Endothelial cell of umbilical vein (primary cell): Measurements from ENCODE around the gene DMRT3. TPM values are rescaled to one million over a fixed set of nuclear protein-coding genes. Genes with fewer than 3 reads are reported as not detected.

Experiments used
- BruUV-seq: library from RNA; stranded (reverse); fragments of 400-500 nt; replicated peaks from 2 replicates; lab custom pipeline; 2021; lab: Mats Ljungman, UMichigan
- CTCF ChIA-PET: fragments of 300-600, 350-600 bp; sonication (Branson Sonifier 250); formaldehyde crosslinking; loops from one replicate; lab custom pipeline; 2021; ENCODE audit warnings: antibody characterized with exemption, inconsistent platforms; lab: Charles Lee
- POLR2A ChIA-PET: fragments of 300-600, 350-600 bp; sonication (Branson Sonifier 250); formaldehyde crosslinking; loops from one replicate; lab custom pipeline; 2021; ENCODE audit warnings: antibody characterized with exemption, inconsistent platforms; lab: Charles Lee
- DNase-seq: peaks from one replicate; pipeline ENCODE4 v3.0.0-alpha.2; 2011; ENCODE audit warnings: low read depth, low spot score
- FAIRE-seq: peaks from 2 replicates; lab custom pipeline; 2011; peaks lifted over from hg19 to GRCh38; lab: Jason Lieb, UNC
- H2AFZ ChIP-seq: 2 replicates; pipeline ENCODE4 v1.6.0; 2012; ENCODE audit warnings: low read depth, low read length, control low read depth, inconsistent platforms
- H3K27ac ChIP-seq: 2 replicates; pipeline ENCODE4 v1.5.1; 2011; ENCODE audit warnings: low read depth, mild to moderate bottlenecking, control low read depth, low read length, moderate library complexity; ENCODE audit not compliant: insufficient read depth
- H3K27me3 ChIP-seq, 2 experiments: 2 replicates each; pipeline versions ENCODE4 v1.6.0 to v1.6.1; 2011; ENCODE audit warnings: low read length in 2 of 2, mixed read lengths in 1 of 2; ENCODE audit not compliant: control insufficient read depth in 2 of 2, insufficient read depth in 2 of 2
- H3K36me3 ChIP-seq, 2 experiments: 2 replicates in 1 of 2; 3 replicates in 1 of 2; pipeline ENCODE4 v1.5.1; 2011; ENCODE audit warnings: low read length in 2 of 2, mild to moderate bottlenecking in 1 of 2, moderate library complexity in 1 of 2; ENCODE audit not compliant: control insufficient read depth in 2 of 2, insufficient read depth in 2 of 2; ENCODE audit errors: extremely low read depth in 1 of 2
- H3K4me1 ChIP-seq: 3 replicates; pipeline ENCODE4 v1.5.1; 2011; ENCODE audit warnings: mild to moderate bottlenecking, low read length; ENCODE audit not compliant: control insufficient read depth, insufficient read depth; ENCODE audit errors: extremely low read depth
- H3K4me2 ChIP-seq: 2 replicates; pipeline ENCODE4 v1.6.1; 2011; ENCODE audit warnings: low read length, control low read depth, mixed read lengths; ENCODE audit not compliant: insufficient read depth
- H3K4me3 ChIP-seq, 3 experiments: fragments of 200-600 bp in 1 of 3; sonication (generic), shearing (Covaris generic) in 1 of 3; replicated peaks in 1 of 3; 2 replicates each; pipeline ENCODE4 v1.5.1; 2011 to 2016; ENCODE audit warnings: control low read depth in 3 of 3, low read length in 3 of 3, mild to moderate bottlenecking in 2 of 3, inconsistent platforms in 1 of 3, low read depth in 1 of 3, moderate library complexity in 1 of 3; ENCODE audit not compliant: insufficient read depth in 1 of 3
- H3K79me2 ChIP-seq: 2 replicates; pipeline ENCODE4 v1.6.0; 2012; ENCODE audit warnings: low read length, inconsistent platforms; ENCODE audit not compliant: control insufficient read depth, insufficient read depth
- H3K9ac ChIP-seq: replicated peaks from 2 replicates; pipeline ENCODE3; 2011; ENCODE audit warnings: low read length, control low read depth; ENCODE audit not compliant: insufficient read depth; ENCODE audit errors: extremely low read depth
- H3K9me1 ChIP-seq: replicated peaks from 3 replicates; pipeline ENCODE4 v1.6.0; 2011; ENCODE audit warnings: mild to moderate bottlenecking, low read length; ENCODE audit not compliant: control insufficient read depth, insufficient read depth; ENCODE audit errors: extremely low read depth
- H3K9me3 ChIP-seq: replicated peaks from 2 replicates; pipeline ENCODE4 v1.5.1; 2012; ENCODE audit warnings: low read length, inconsistent platforms; ENCODE audit not compliant: control insufficient read depth, insufficient read depth
- H4K20me1 ChIP-seq: replicated peaks from 2 replicates; pipeline ENCODE3; 2011; ENCODE audit warnings: mild to moderate bottlenecking, low read length; ENCODE audit not compliant: control insufficient read depth, insufficient read depth; ENCODE audit errors: extremely low read depth
- CTCF ChIP-seq, 2 donors: IDR thresholded peaks; 1 replicate in 1 of 2; 2 replicates in 1 of 2; pipeline ENCODE4 v1.5.1; 2011; ENCODE audit warnings: low read length in 2 of 2, mild to moderate bottlenecking in 2 of 2, moderate library complexity in 2 of 2, control low read depth in 1 of 2, inconsistent platforms in 1 of 2, low read depth in 1 of 2; ENCODE audit not compliant: insufficient read depth in 1 of 2; ENCODE audit errors: extremely low read depth in 1 of 2
- EZH2 ChIP-seq: IDR thresholded peaks from 2 replicates; pipeline ENCODE4 v1.6.1; 2012; ENCODE audit warnings: borderline replicate concordance, low read depth, mild to moderate bottlenecking, moderate library complexity, low read length, inconsistent platforms; ENCODE audit not compliant: severe bottlenecking
- FOS ChIP-seq: IDR thresholded peaks from 2 replicates; pipeline ENCODE4 v1.6.1; 2011; ENCODE audit warnings: mild to moderate bottlenecking, low read length, moderate library complexity, borderline replicate concordance; ENCODE audit not compliant: insufficient read depth
- GATA2 ChIP-seq: IDR thresholded peaks from 2 replicates; pipeline ENCODE4 v1.7.0; 2011; ENCODE audit warnings: low read depth, mild to moderate bottlenecking, moderate library complexity, mixed read lengths, low read length; ENCODE audit not compliant: insufficient read length, insufficient read depth
- JUN ChIP-seq: IDR thresholded peaks from 2 replicates; pipeline ENCODE4 v1.6.1; 2011; ENCODE audit warnings: borderline replicate concordance, low read depth; ENCODE audit not compliant: insufficient read length, insufficient read depth
- MAX ChIP-seq: IDR thresholded peaks from 2 replicates; pipeline ENCODE4 v1.6.1; 2011; ENCODE audit not compliant: insufficient read depth, insufficient read length
- MYC ChIP-seq: IDR thresholded peaks from one replicate; pipeline ENCODE4 v1.6.1; 2011; ENCODE audit warnings: mild to moderate bottlenecking, low read depth, low read length
- POLR2A ChIP-seq: IDR thresholded peaks from 2 replicates; pipeline ENCODE4 v1.6.1; 2012; ENCODE audit warnings: low read depth, mild to moderate bottlenecking, control low read depth, low read length
- POLR2AphosphoS5 ChIP-seq: IDR thresholded peaks from 2 replicates; pipeline ENCODE4 v1.6.1; 2012; ENCODE audit warnings: low read depth, mild to moderate bottlenecking, control low read depth, low read length, moderate library complexity; ENCODE audit not compliant: insufficient read depth
- dilution Hi-C: fragments of 300-500 bp; cut with MboI; formaldehyde crosslinking; loops from one replicate; pipeline ENCODE4 v1.15.0; 2019; ENCODE audit warnings: low sequenced_read_pairs; ENCODE audit not compliant: extremely low pct_ligation_motif_present
- intact Hi-C: fragments of 100-400 bp; cut with micrococcal nuclease; formaldehyde crosslinking; loops from one replicate; pipeline ENCODE4 v1.10.0; 2022
- polyA plus RNA-seq, 4 experiments: library from polyadenylated mRNA; depleted of rRNA in 3 of 4; stranded (reverse) in 3 of 4; unstranded in 1 of 4; fragments of >200 nt; gene quantifications; 2 replicates each; pipeline versions ENCODE4 v1.2.1 to v1.2.3, GENCODE V29; 2011 to 2012; ENCODE audit warnings: missing spikeins in 1 of 4
- total RNA-seq: library from RNA; stranded (reverse); gene quantifications from 2 replicates; pipeline ENCODE4 v1.2.3, GENCODE V29; 2021

DMRT3 gene
- total and polyA plus RNA-seq, 2 donors (not counting 3 experiments of a cell fraction or from before 2014, with no cell fraction given) = not detected

DNA sequence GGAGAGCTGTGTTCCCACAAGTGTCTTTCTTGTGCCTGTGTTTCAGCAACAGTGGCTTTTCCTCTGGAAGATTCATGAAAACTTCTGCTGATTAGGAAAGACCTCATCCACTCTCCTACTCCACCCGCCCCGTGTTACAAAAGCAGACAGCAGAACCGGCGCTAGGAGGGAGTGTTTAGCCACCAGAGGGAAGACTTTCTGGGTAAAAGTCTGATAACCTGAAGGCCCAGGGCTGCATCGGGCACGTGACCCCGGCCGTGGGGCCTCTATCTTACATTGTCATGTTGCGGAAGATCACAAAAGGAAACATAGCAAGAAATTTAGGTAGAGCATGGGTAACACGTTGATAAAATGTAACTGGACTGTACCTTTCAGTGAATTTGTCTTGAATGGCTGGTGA, 41.7 kb downstream of the DMRT3 start:
- intact Hi-C loops = loop anchor here (10.0 kb wide), 1 partner anchor 1067 kb away; no protein-coding TSS in a partner anchor

More for the DNA sequence above, 41.7 kb downstream of the DMRT3 start:
- CTCF ChIA-PET = interaction anchor here (0.7 to 3.3 kb wide), 2 partner anchors 9 to 124 kb away, joined by 3 to 10 read pairs; no protein-coding TSS in a partner anchor
- H3K36me3 ChIP-seq = no peaks in the 10 kb centered on the region
- no peak overlapping the region for H3K4me3 ChIP-seq
- no peaks in the 10 kb centered on the region for H3K79me2 ChIP-seq
- H2AFZ ChIP-seq = no peak overlapping the region
- no peak overlapping the region for H3K9ac ChIP-seq
- H3K9me3 ChIP-seq = no peaks in the 10 kb centered on the region
- no peak for DNase-seq
- dilution Hi-C loops = no loop called here
- no peak overlapping the region for H3K4me2 ChIP-seq
- no peak for FAIRE-seq
- no peaks in the 10 kb centered on the region for H4K20me1 ChIP-seq
- TF ChIP-seq MAX (no peak), EZH2 (no peak), CTCF (IDR thresholded peaks at IDR 0.05; ENCODE audit: extremely low read depth in 1 of 2, insufficient read depth in 1 of 2, low read depth in 1 of 2, low read length in 2 of 2) (no peak), JUN (no peak), POLR2AphosphoS5 (no peak), GATA2 (no peak), FOS (no peak), MYC (no peak), POLR2A (no peak)
- H3K27me3 ChIP-seq = no peaks in the 10 kb centered on the region
- no peak overlapping the region for H3K27ac ChIP-seq
- no peaks in the 10 kb centered on the region for H3K9me1 ChIP-seq
- no TSS peak for BruUV-seq
- POLR2A ChIA-PET = no interaction called here
- H3K4me1 ChIP-seq = no peaks in the 10 kb centered on the region
